ENCODE data around the gene KDM4C. TPM values are rescaled to one million over a fixed set of nuclear protein-coding genes. Genes with fewer than 3 reads are reported as not detected.
"Not testable (repeated sequence)": the region's sequence is repeated elsewhere in the genome, so short reads cannot be mapped to it uniquely, and the experiment has no call there.

KDM4C gene
- total RNA-seq, 4 donors from 2014 or later, result 75.0 to 95.9 (median 88.9) TPM

- Histone ChIP-seq H3K27ac (no peak overlapping the region), H3K9me3 (no peaks in the 10 kb centered on the region), H3K4me3 (no peak overlapping the region), H3K27me3 (no peaks in the 10 kb centered on the region), H3K36me3 (peaks cover 0 to 11% (median 0%) of the 10 kb centered on the region in 4 donors), H3K4me1 (peaks cover 0 to 4% (median 3%) of the 10 kb centered on the region in 4 donors)
- TF ChIP-seq CTCF (IDR thresholded peaks at IDR 0.05) (no peak), POLR2AphosphoS5 (IDR thresholded peaks at IDR 0.05) (peak in 1 of 3 donors; percentile 43)
- DNase-seq, result no peak
- intact Hi-C loops (cut with DNase I; ENCODE audit: low total_unique reads), result no loop called here
- WGBS, 2 donors (ENCODE audit: low coverage in 1 of 2), result 82 to 85% methylated on average over 3 of the region's 3 CpGs
- in situ Hi-C loops (cut with MboI; ENCODE audit: low pct_ligation_motif_present in 1 of 4, low pct_unique_long_range_greater_than_20kb in 1 of 4, low sequenced_read_pairs in 3 of 4), result no loop called here
These were observed 419.6 kb downstream of the KDM4C start for GRCh38 chr9:7177383-7177782.

GRCh38 chr9:7178729-7179128 is 421.0 kb downstream of the KDM4C start:
- Histone ChIP-seq H3K4me3 (no peak overlapping the region), H3K4me1 (peaks cover 0 to 3% (median 2%) of the 10 kb centered on the region in 4 donors), H3K27me3 (no peaks in the 10 kb centered on the region), H3K9me3 (no peaks in the 10 kb centered on the region), H3K27ac (no peak overlapping the region), H3K36me3 (peaks cover 0 to 11% (median 0%) of the 10 kb centered on the region in 4 donors)
- in situ Hi-C loops (cut with MboI; ENCODE audit: low pct_ligation_motif_present in 1 of 4, low pct_unique_long_range_greater_than_20kb in 1 of 4, low sequenced_read_pairs in 3 of 4), result no loop called here
- DNase-seq, result no peak
- intact Hi-C loops (cut with DNase I; ENCODE audit: low total_unique reads), result no loop called here
- no peak for TF ChIP-seq POLR2A (IDR thresholded peaks at IDR 0.05)
- TF ChIP-seq CTCF (IDR thresholded peaks at IDR 0.05), result no peak
- TF ChIP-seq EP300 (IDR thresholded peaks at IDR 0.05; ENCODE audit: low read depth), result no peak
- TF ChIP-seq POLR2AphosphoS5 (IDR thresholded peaks at IDR 0.05), result no peak
- WGBS, 2 donors (ENCODE audit: low coverage in 1 of 2), result 71 to 75% methylated on average over 4 to 7 of the region's 7 CpGs

- Histone ChIP-seq H3K27ac (no peak overlapping the region), H3K36me3 (peaks cover 0 to 10% (median 0%) of the 10 kb centered on the region in 4 donors), H3K27me3 (no peaks in the 10 kb centered on the region), H3K9me3 (no peaks in the 10 kb centered on the region), H3K4me3 (no peak overlapping the region), H3K4me1 (peaks cover 0 to 3% (median 0%) of the 10 kb centered on the region in 4 donors)
- 94% methylated on average over 5 of the region's 5 CpGs for WGBS, 2 donors (ENCODE audit: low coverage in 1 of 2)
- in situ Hi-C loops (cut with MboI; ENCODE audit: low pct_ligation_motif_present in 1 of 4, low pct_unique_long_range_greater_than_20kb in 1 of 4, low sequenced_read_pairs in 3 of 4), result no loop called here
- no peak for DNase-seq
- intact Hi-C loops (cut with DNase I; ENCODE audit: low total_unique reads), result no loop called here
- TF ChIP-seq CTCF (IDR thresholded peaks at IDR 0.05), result no peak
- no peak for TF ChIP-seq EP300 (IDR thresholded peaks at IDR 0.05; ENCODE audit: low read depth)
- no peak for TF ChIP-seq POLR2AphosphoS5 (IDR thresholded peaks at IDR 0.05)
- TF ChIP-seq POLR2A (IDR thresholded peaks at IDR 0.05), result no peak
These were observed 422.5 kb downstream of the KDM4C start for GRCh38 chr9:7180247-7180646.

GRCh38 chr9:7183139-7183538 is 425.4 kb downstream of the KDM4C start:
- H3K27me3 ChIP-seq; in situ Hi-C loops (cut with MboI; ENCODE audit: low pct_ligation_motif_present in 1 of 4, low pct_unique_long_range_greater_than_20kb in 1 of 4, low sequenced_read_pairs in 3 of 4); H3K4me3 ChIP-seq; H3K36me3 ChIP-seq; intact Hi-C loops (cut with DNase I; ENCODE audit: low total_unique reads); H3K9me3 ChIP-seq; H3K4me1 ChIP-seq; DNase-seq; H3K27ac ChIP-seq: not testable (repeated sequence)
- 78 to 84% methylated on average over 7 of the region's 7 CpGs for WGBS, 2 donors (ENCODE audit: low coverage in 1 of 2)

- no peak overlapping the region for H3K4me3 ChIP-seq
These were observed 427.8 kb downstream of the KDM4C start for GRCh38 chr9:7185612-7186011.

More at GRCh38 chr9:7185612-7186011, 427.8 kb downstream of the KDM4C start:
- Histone ChIP-seq H3K9me3 (peaks cover 0 to 10% of the 10 kb centered on the region in 2 donors), H3K27me3 (no peaks in the 10 kb centered on the region), H3K27ac (no peak overlapping the region), H3K4me1 (no peaks in the 10 kb centered on the region), H3K36me3 (no peaks in the 10 kb centered on the region)
- no peak for TF ChIP-seq CTCF (IDR thresholded peaks at IDR 0.05)
- no peak for TF ChIP-seq EP300 (IDR thresholded peaks at IDR 0.05; ENCODE audit: low read depth)
- TF ChIP-seq POLR2AphosphoS5 (IDR thresholded peaks at IDR 0.05), result no peak
- no peak for TF ChIP-seq POLR2A (IDR thresholded peaks at IDR 0.05)
- intact Hi-C loops (cut with DNase I; ENCODE audit: low total_unique reads), result no loop called here
- in situ Hi-C loops (cut with MboI; ENCODE audit: low pct_ligation_motif_present in 1 of 4, low pct_unique_long_range_greater_than_20kb in 1 of 4, low sequenced_read_pairs in 3 of 4), result no loop called here
- no peak for DNase-seq
